GM12878 (cell line): Measurements from ENCODE around the gene BCOR. TPM values are rescaled to one million over a fixed set of nuclear protein-coding genes. Genes with fewer than 3 reads are reported as not detected.

Experiments
- ATAC-seq: fragments of 200-7000 bp; cut with Tn5 transposase; 3 replicates; pipeline ENCODE4 v1.9.1; 2020; ENCODE audit warnings: mild to moderate bottlenecking, moderate library complexity
- BruUV-seq: library from RNA; stranded (reverse); fragments of 400-500 nt; replicated peaks from 2 replicates; lab custom pipeline; 2021; lab: Mats Ljungman, UMichigan
- CTCF ChIA-PET: fragments of 300-600 bp; sonication (Branson Sonifier 250); formaldehyde crosslinking; extraction: SDS; loops from one replicate; lab custom pipeline; 2021; ENCODE audit warnings: inconsistent platforms; lab: Yijun Ruan, JAX
- POLR2A ChIA-PET: fragments of 350-600 bp; formaldehyde crosslinking; extraction: SDS; loops from one replicate; lab custom pipeline; 2021; ENCODE audit warnings: inconsistent platforms; lab: Charles Lee
- RAD21 ChIA-PET: fragments of 300-600 bp; sonication (Branson Sonifier 250); formaldehyde crosslinking; loops from one replicate; lab custom pipeline; 2023; ENCODE audit warnings: antibody characterized with exemption; ENCODE audit not compliant: unreplicated experiment; lab: Charles Lee
- SMC1A ChIA-PET: fragments of 300-600 bp; sonication (Branson Sonifier 250); formaldehyde crosslinking; loops from one replicate; lab custom pipeline; 2023; ENCODE audit not compliant: unreplicated experiment, uncharacterized antibody; lab: Charles Lee
- DNase-seq: peaks from one replicate; pipeline ENCODE4 v3.0.0-alpha.2; 2011; ENCODE audit warnings: low read depth, low spot score
- FAIRE-seq: peaks from 3 replicates; lab custom pipeline; 2011; peaks lifted over from hg19 to GRCh38; lab: Jason Lieb, UNC
- H2AFZ ChIP-seq: 2 replicates; pipeline ENCODE4 v1.6.0; 2011; ENCODE audit warnings: low read depth, low read length, control low read depth; ENCODE audit not compliant: control insufficient read depth
- H3K27ac ChIP-seq: 2 replicates; pipeline ENCODE4 v1.5.1; 2011; ENCODE audit warnings: control low read depth; ENCODE audit not compliant: control insufficient read depth, insufficient read depth
- H3K27me3 ChIP-seq, 2 experiments: replicated peaks in 1 of 2; 2 replicates each; pipeline versions ENCODE4 v1.6.0 to v1.6.1; 2011; ENCODE audit warnings: low read length in 1 of 2; ENCODE audit not compliant: control insufficient read depth in 2 of 2, insufficient read depth in 2 of 2
- H3K36me3 ChIP-seq, 2 experiments: 2 replicates each; pipeline ENCODE4 v1.5.1; 2011; ENCODE audit warnings: low read length in 1 of 2; ENCODE audit not compliant: control insufficient read depth in 2 of 2, insufficient read depth in 2 of 2
- H3K4me1 ChIP-seq: 2 replicates; pipeline ENCODE4 v1.6.1; 2011; ENCODE audit warnings: mild to moderate bottlenecking, low read length, moderate library complexity, mixed read lengths; ENCODE audit not compliant: control insufficient read depth, insufficient read depth
- H3K4me2 ChIP-seq: 2 replicates; pipeline ENCODE4 v1.6.0; 2011; ENCODE audit warnings: control low read depth; ENCODE audit not compliant: control insufficient read depth, insufficient read depth
- H3K4me3 ChIP-seq: fragments of 200-600 bp; sonication (generic); 2 replicates; pipeline ENCODE4 v1.5.1; 2016
- H3K79me2 ChIP-seq: 2 replicates; pipeline ENCODE4 v1.6.0; 2011; ENCODE audit warnings: low read length; ENCODE audit not compliant: control insufficient read depth, insufficient read depth
- H3K9ac ChIP-seq: 2 replicates; pipeline ENCODE4 v1.8.0; 2011; ENCODE audit warnings: low read length, control low read depth, mixed read lengths; ENCODE audit not compliant: control insufficient read depth, insufficient read depth
- H3K9me3 ChIP-seq: replicated peaks from 3 replicates; pipeline ENCODE4 v1.5.1; 2011; ENCODE audit warnings: mild to moderate bottlenecking, low read length; ENCODE audit not compliant: control insufficient read depth, insufficient read depth
- H4K20me1 ChIP-seq: 2 replicates; pipeline ENCODE4 v1.6.0; 2011; ENCODE audit not compliant: control insufficient read depth, insufficient read depth
- ATF3 ChIP-seq: IDR thresholded peaks from 2 replicates; pipeline ENCODE4 v1.6.1; 2011; ENCODE audit warnings: low read depth, mild to moderate bottlenecking, low read length, moderate library complexity, borderline replicate concordance; ENCODE audit errors: extremely low read depth
- BACH1 ChIP-seq: fragments of 450-650 bp; IDR thresholded peaks from 2 replicates; pipeline ENCODE4 v1.6.1; 2017; ENCODE audit warnings: mild to moderate bottlenecking, borderline replicate concordance
- BRCA1 ChIP-seq: IDR thresholded peaks from 2 replicates; pipeline ENCODE4 v1.6.1; 2011; ENCODE audit warnings: low read depth, low read length, improper control_type of control experiment
- CBX5 ChIP-seq: sonication (generic); IDR thresholded peaks from 2 replicates; pipeline ENCODE4 v1.6.1; 2016; ENCODE audit warnings: low read depth, moderate library complexity, mild to moderate bottlenecking, inconsistent platforms
- CEBPB ChIP-seq, 2 experiments: fragments of 150-350 bp in 1 of 2; IDR thresholded peaks; 2 replicates each; pipeline ENCODE4 v1.6.1; 2012 to 2014; ENCODE audit warnings: low read depth in 2 of 2, low read length in 2 of 2, borderline replicate concordance in 1 of 2, inconsistent platforms in 1 of 2
- CHD4 ChIP-seq: fragments of 200-600 bp; sonication (generic); IDR thresholded peaks from 2 replicates; pipeline ENCODE4 v1.6.1; 2016; ENCODE audit warnings: mild to moderate bottlenecking
- E4F1 ChIP-seq: fragments of 450-650 bp; IDR thresholded peaks from 2 replicates; pipeline ENCODE4 v1.6.1; 2018; ENCODE audit warnings: borderline replicate concordance, mild to moderate bottlenecking; ENCODE audit not compliant: partially characterized antibody
- EZH2 ChIP-seq: IDR thresholded peaks from 2 replicates; pipeline ENCODE4 v1.6.1; 2012; ENCODE audit warnings: low read depth, mild to moderate bottlenecking, control low read depth, inconsistent platforms, low read length, borderline replicate concordance; ENCODE audit not compliant: control insufficient read depth
- GATAD2B ChIP-seq: fragments of 450-650 bp; conservative IDR thresholded peaks from 2 replicates; pipeline ENCODE4 v1.6.1; 2017; ENCODE audit warnings: low read depth, mild to moderate bottlenecking, moderate library complexity
- HDAC6 ChIP-seq: fragments of 200-600 bp; sonication (generic); IDR thresholded peaks from one replicate; pipeline ENCODE4 v1.8.0; 2017; ENCODE audit warnings: antibody characterized with exemption; ENCODE audit not compliant: unreplicated experiment
- IRF4 ChIP-seq: IDR thresholded peaks from 2 replicates; pipeline ENCODE4 v1.6.1; 2011; ENCODE audit warnings: low read depth, low read length
- LARP7 ChIP-seq: fragments of 450-650 bp; IDR thresholded peaks from 2 replicates; pipeline ENCODE4 v1.6.1; 2017; ENCODE audit warnings: mild to moderate bottlenecking
- MTA3 ChIP-seq: IDR thresholded peaks from 2 replicates; pipeline ENCODE4 v1.6.1; 2012; ENCODE audit warnings: low read length, inconsistent platforms, borderline replicate concordance
- PAX5 ChIP-seq: IDR thresholded peaks from 2 replicates; pipeline ENCODE4 v1.6.1; 2011; ENCODE audit warnings: low read depth, low read length, borderline replicate concordance
- PML ChIP-seq: IDR thresholded peaks from 2 replicates; pipeline ENCODE4 v1.6.1; 2012; ENCODE audit warnings: low read length, inconsistent platforms
- SIN3A ChIP-seq: IDR thresholded peaks from 2 replicates; pipeline ENCODE4 v1.6.1; 2012; ENCODE audit warnings: low read depth, low read length, improper control_type of control experiment
- SMARCA5 ChIP-seq: fragments of 450-650 bp; IDR thresholded peaks from 2 replicates; pipeline ENCODE4 v1.6.1; 2017; ENCODE audit warnings: mild to moderate bottlenecking
- SREBF1 ChIP-seq: IDR thresholded peaks from 2 replicates; pipeline ENCODE4 v1.6.1; 2012; ENCODE audit warnings: mild to moderate bottlenecking, low read length
- WGBS: methylation state at CpG from one replicate; pipeline ENCODE4 v1.1.6; 2016; ENCODE audit warnings: low lambda C conversion rate; ENCODE audit not compliant: insufficient replicate concordance, insufficient coverage; ENCODE audit errors: missing lambda C conversion rate; 5-methylcytosine and 5-hydroxymethylcytosine counted together
- in situ Hi-C: fragments of 300-500 bp; cut with MboI; formaldehyde crosslinking; loops from 9 replicates; pipeline ENCODE4 v1.14.3; 2018; ENCODE audit warnings: mixed read lengths
- intact Hi-C: fragments of 100-400 bp; cut with micrococcal nuclease; formaldehyde crosslinking; loops from one replicate; pipeline ENCODE4 v1.14.2; 2022; ENCODE audit not compliant: unreplicated experiment
- polyA plus RNA-seq, 11 experiments: library from polyadenylated mRNA; depleted of rRNA in 4 of 11; unstranded in 6 of 11; stranded (reverse) in 5 of 11; fragments of >200 nt; fragmentation: Nextera tagmentation in 4 of 11; fragmentation: Illumina TruSeq in 1 of 11; extraction: Ambion mirVana in 4 of 11; extraction: Trizol in 1 of 11; gene quantifications; 1 replicate in 1 of 11; 2 replicates in 10 of 11; pipeline versions ENCODE4 v1.2.1 to v1.2.3, GENCODE V29; 2011 to 2016; ENCODE audit warnings: inconsistent platforms in 2 of 11, missing spikeins in 2 of 11, low read depth in 1 of 11
- total RNA-seq, 4 experiments: library from RNA; depleted of rRNA in 3 of 4; stranded (reverse); fragments of >200 nt in 3 of 4; fragmentation: Illumina TruSeq in 1 of 4; extraction: Trizol in 1 of 4; gene quantifications; 2 replicates each; pipeline versions ENCODE4 v1.2.1 to v1.2.3, GENCODE V29; 2013 to 2021
- TF ChIP-seq, protein P1 (sequence below): IDR thresholded peaks from 2 replicates; pipeline ENCODE4 v1.6.1; 2012; ENCODE audit warnings: improper control_type of control experiment, low read depth, low read length; ENCODE audit not compliant: insufficient replicate concordance

BCOR gene
- total and polyA plus RNA-seq, 10 of the 15 experiments (the other 5 are each of a cell fraction or from before 2014, with no cell fraction given), result 5.1 to 16.4 (median 10.1) TPM

- no peaks in the 10 kb centered on the region for H3K79me2 ChIP-seq
- POLR2A ChIA-PET, result no interaction called here
- TF ChIP-seq HDAC6, result no peak
- TF ChIP-seq BRCA1, result no peak
- TF ChIP-seq CBX5, result no peak
- TF ChIP-seq BACH1, result no peak
- TF ChIP-seq LARP7, result no peak
- TF ChIP-seq GATAD2B, result no peak
- TF ChIP-seq ATF3, result no peak
- no peak for TF ChIP-seq EZH2
- TF ChIP-seq PAX5, result no peak
- no peak for TF ChIP-seq SREBF1
- TF ChIP-seq PML, result no peak
- no peak for TF ChIP-seq SIN3A
- no peak for TF ChIP-seq MTA3
- no peak for TF ChIP-seq SMARCA5
- no peak for TF ChIP-seq CHD4
- TF ChIP-seq CEBPB (IDR thresholded peaks at IDR 0.05; ENCODE audit: borderline replicate concordance in 1 of 2, low read depth in 2 of 2, low read length in 2 of 2), result no peak
- no peak for TF ChIP-seq E4F1
- no peak for TF ChIP-seq IRF4
- TF ChIP-seq, protein P1, sequence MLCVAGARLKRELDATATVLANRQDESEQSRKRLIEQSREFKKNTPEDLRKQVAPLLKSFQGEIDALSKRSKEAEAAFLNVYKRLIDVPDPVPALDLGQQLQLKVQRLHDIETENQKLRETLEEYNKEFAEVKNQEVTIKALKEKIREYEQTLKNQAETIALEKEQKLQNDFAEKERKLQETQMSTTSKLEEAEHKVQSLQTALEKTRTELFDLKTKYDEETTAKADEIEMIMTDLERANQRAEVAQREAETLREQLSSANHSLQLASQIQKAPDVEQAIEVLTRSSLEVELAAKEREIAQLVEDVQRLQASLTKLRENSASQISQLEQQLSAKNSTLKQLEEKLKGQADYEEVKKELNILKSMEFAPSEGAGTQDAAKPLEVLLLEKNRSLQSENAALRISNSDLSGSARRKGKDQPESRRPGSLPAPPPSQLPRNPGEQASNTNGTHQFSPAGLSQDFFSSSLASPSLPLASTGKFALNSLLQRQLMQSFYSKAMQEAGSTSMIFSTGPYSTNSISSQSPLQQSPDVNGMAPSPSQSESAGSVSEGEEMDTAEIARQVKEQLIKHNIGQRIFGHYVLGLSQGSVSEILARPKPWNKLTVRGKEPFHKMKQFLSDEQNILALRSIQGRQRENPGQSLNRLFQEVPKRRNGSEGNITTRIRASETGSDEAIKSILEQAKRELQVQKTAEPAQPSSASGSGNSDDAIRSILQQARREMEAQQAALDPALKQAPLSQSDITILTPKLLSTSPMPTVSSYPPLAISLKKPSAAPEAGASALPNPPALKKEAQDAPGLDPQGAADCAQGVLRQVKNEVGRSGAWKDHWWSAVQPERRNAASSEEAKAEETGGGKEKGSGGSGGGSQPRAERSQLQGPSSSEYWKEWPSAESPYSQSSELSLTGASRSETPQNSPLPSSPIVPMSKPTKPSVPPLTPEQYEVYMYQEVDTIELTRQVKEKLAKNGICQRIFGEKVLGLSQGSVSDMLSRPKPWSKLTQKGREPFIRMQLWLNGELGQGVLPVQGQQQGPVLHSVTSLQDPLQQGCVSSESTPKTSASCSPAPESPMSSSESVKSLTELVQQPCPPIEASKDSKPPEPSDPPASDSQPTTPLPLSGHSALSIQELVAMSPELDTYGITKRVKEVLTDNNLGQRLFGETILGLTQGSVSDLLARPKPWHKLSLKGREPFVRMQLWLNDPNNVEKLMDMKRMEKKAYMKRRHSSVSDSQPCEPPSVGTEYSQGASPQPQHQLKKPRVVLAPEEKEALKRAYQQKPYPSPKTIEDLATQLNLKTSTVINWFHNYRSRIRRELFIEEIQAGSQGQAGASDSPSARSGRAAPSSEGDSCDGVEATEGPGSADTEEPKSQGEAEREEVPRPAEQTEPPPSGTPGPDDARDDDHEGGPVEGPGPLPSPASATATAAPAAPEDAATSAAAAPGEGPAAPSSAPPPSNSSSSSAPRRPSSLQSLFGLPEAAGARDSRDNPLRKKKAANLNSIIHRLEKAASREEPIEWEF, result no peak
These were observed 37.4 kb downstream of the BCOR start for GRCh38 chrX:40060356-40060845.

More at GRCh38 chrX:40060356-40060845, 37.4 kb downstream of the BCOR start:
- H3K4me2 ChIP-seq, result no peak overlapping the region
- no peak overlapping the region for H2AFZ ChIP-seq
- in situ Hi-C loops, result no loop called here
- no peaks in the 10 kb centered on the region for H3K9me3 ChIP-seq
- RAD21 ChIA-PET, result no interaction called here
- DNase-seq (no peak), ATAC-seq (no peak), FAIRE-seq (no peak)
- no peak overlapping the region for H3K9ac ChIP-seq
- intact Hi-C loops, result no loop called here
- H3K27me3 ChIP-seq, result no peaks in the 10 kb centered on the region
- SMC1A ChIA-PET, result interaction anchor here (0.7 kb wide), 1 partner anchor 332 kb away, joined by 3 read pairs; no protein-coding TSS in a partner anchor
- peaks cover 8 to 12% of the 10 kb centered on the region in 2 experiments; a peak in 3 of 4 replicates for H3K36me3 ChIP-seq
- CTCF ChIA-PET, result no interaction called here
- H3K27ac ChIP-seq, result no peak overlapping the region
- BruUV-seq, result no TSS peak
- no peak overlapping the region for H3K4me3 ChIP-seq
- no peaks in the 10 kb centered on the region; the same call in 1 of the 2 replicates for H3K4me1 ChIP-seq
- 67% methylated on average over 7 of the region's 7 CpGs for WGBS
- no peaks in the 10 kb centered on the region; the same call in 1 of the 2 replicates for H4K20me1 ChIP-seq
